ENCODE data around the gene SLC43A1.
A peak's percentile ranks its signal among the peaks of the same experiment; 100 is the strongest.
"Not testable (repeated sequence)": the region's sequence is repeated elsewhere in the genome, so short reads cannot be mapped to it uniquely, and the experiment has no call there.

Gene SLC43A1

GRCh38 chr11:57457643-57458023 lies 57.9 kb downstream of the SLC43A1 start:
- Histone ChIP-seq H3K9me3 (ENCODE audit: severe bottlenecking) (no peaks in the 10 kb centered on the region), H3K36me3 (ENCODE audit: low read depth) (no peaks in the 10 kb centered on the region), H3K4me1 (ENCODE audit: insufficient read depth, poor library complexity, severe bottlenecking) (no peaks in the 10 kb centered on the region), H3K27ac (ENCODE audit: poor library complexity, severe bottlenecking) (no peak overlapping the region), H3K27me3 (ENCODE audit: insufficient read depth, poor library complexity, severe bottlenecking) (peaks cover 42% of the 10 kb centered on the region), H3K4me3 (ENCODE audit: severe bottlenecking) (no peak overlapping the region)
- peak; percentile 9; the same call in 1 of the 3 replicates for ATAC-seq (ENCODE audit: low read depth)
- no peak for DNase-seq (ENCODE audit: low spot score)
- TF ChIP-seq CTCF (IDR thresholded peaks at IDR 0.05; ENCODE audit: poor library complexity, severe bottlenecking), result peak; percentile 55

- ATAC-seq (ENCODE audit: low read depth) (peak; percentile 68), DNase-seq (ENCODE audit: low spot score) (no peak)
- Histone ChIP-seq H3K4me1 (ENCODE audit: insufficient read depth, poor library complexity, severe bottlenecking) (no peaks in the 10 kb centered on the region), H3K9me3 (ENCODE audit: severe bottlenecking) (no peaks in the 10 kb centered on the region), H3K4me3 (ENCODE audit: severe bottlenecking) (no peak overlapping the region), H3K36me3 (ENCODE audit: low read depth) (no peaks in the 10 kb centered on the region), H3K27ac (ENCODE audit: poor library complexity, severe bottlenecking) (no peak overlapping the region), H3K27me3 (ENCODE audit: insufficient read depth, poor library complexity, severe bottlenecking) (peaks cover 42% of the 10 kb centered on the region)
- TF ChIP-seq CTCF (IDR thresholded peaks at IDR 0.05; ENCODE audit: poor library complexity, severe bottlenecking), result peak; percentile 93
These were observed 58.4 kb downstream of the SLC43A1 start for GRCh38 chr11:57456960-57457642.

GRCh38 chr11:57453543-57454177 lies 61.8 kb downstream of the SLC43A1 start:
- ATAC-seq (ENCODE audit: low read depth) (no peak), DNase-seq (ENCODE audit: low spot score) (no peak)
- no peak overlapping the region for H3K27ac ChIP-seq (ENCODE audit: poor library complexity, severe bottlenecking)
- no peaks in the 10 kb centered on the region for H3K9me3 ChIP-seq (ENCODE audit: severe bottlenecking)
- H3K36me3 ChIP-seq (ENCODE audit: low read depth), result no peaks in the 10 kb centered on the region
- no peaks in the 10 kb centered on the region for H3K4me1 ChIP-seq (ENCODE audit: insufficient read depth, poor library complexity, severe bottlenecking)
- TF ChIP-seq CTCF (IDR thresholded peaks at IDR 0.05; ENCODE audit: poor library complexity, severe bottlenecking), result no peak
- no peak overlapping the region for H3K4me3 ChIP-seq (ENCODE audit: severe bottlenecking)
- peaks cover 16% of the 10 kb centered on the region for H3K27me3 ChIP-seq (ENCODE audit: insufficient read depth, poor library complexity, severe bottlenecking)

- no peak for TF ChIP-seq CTCF (IDR thresholded peaks at IDR 0.05; ENCODE audit: poor library complexity, severe bottlenecking)
These were observed 69.4 kb downstream of the SLC43A1 start for GRCh38 chr11:57446055-57446454.

GRCh38 chr11:57445122-57445394 lies 70.4 kb downstream of the SLC43A1 start:
- not testable (repeated sequence) for ATAC-seq (ENCODE audit: low read depth); DNase-seq (ENCODE audit: low spot score); H3K9me3 ChIP-seq (ENCODE audit: severe bottlenecking); H3K36me3 ChIP-seq (ENCODE audit: low read depth); H3K4me3 ChIP-seq (ENCODE audit: severe bottlenecking); H3K27me3 ChIP-seq (ENCODE audit: insufficient read depth, poor library complexity, severe bottlenecking); H3K27ac ChIP-seq (ENCODE audit: poor library complexity, severe bottlenecking); H3K4me1 ChIP-seq (ENCODE audit: insufficient read depth, poor library complexity, severe bottlenecking)

More at GRCh38 chr11:57446055-57446454, 69.4 kb downstream of the SLC43A1 start:
- no peak overlapping the region for H3K27ac ChIP-seq (ENCODE audit: poor library complexity, severe bottlenecking)
- H3K9me3 ChIP-seq (ENCODE audit: severe bottlenecking), result no peaks in the 10 kb centered on the region
- no peaks in the 10 kb centered on the region for H3K27me3 ChIP-seq (ENCODE audit: insufficient read depth, poor library complexity, severe bottlenecking)
- H3K36me3 ChIP-seq (ENCODE audit: low read depth), result no peaks in the 10 kb centered on the region
- ATAC-seq (ENCODE audit: low read depth), result no peak
- no peak for DNase-seq (ENCODE audit: low spot score)
- H3K4me3 ChIP-seq (ENCODE audit: severe bottlenecking), result no peak overlapping the region
- no peaks in the 10 kb centered on the region for H3K4me1 ChIP-seq (ENCODE audit: insufficient read depth, poor library complexity, severe bottlenecking)
